PC-3 (cell line): Measurements from ENCODE around the gene KRTAP10-10. TPM values are rescaled to one million over a fixed set of nuclear protein-coding genes. Genes with fewer than 3 reads are reported as not detected.
"Not testable (repeated sequence)": the region's sequence is repeated elsewhere in the genome, so short reads cannot be mapped to it uniquely, and the experiment has no call there.

Experiments used
- ATAC-seq: fragments of 200-7000 bp; cut with Tn5 transposase; 2 replicates; pipeline ENCODE4 v1.9.1; 2020; ENCODE audit warnings: mild to moderate bottlenecking, moderate library complexity
- BruUV-seq: library from RNA; stranded (reverse); fragments of 400-500 nt; replicated peaks from 2 replicates; lab custom pipeline; 2021; lab: Mats Ljungman, UMichigan
- CTCF ChIA-PET: fragments of 300-600 bp; sonication (Branson Sonifier 250); formaldehyde crosslinking; loops from one replicate; lab custom pipeline; 2022; ENCODE audit warnings: antibody characterized with exemption; lab: Charles Lee
- POLR2A ChIA-PET: fragments of 300-600 bp; sonication (Branson Sonifier 250); formaldehyde crosslinking; loops from one replicate; lab custom pipeline; 2022; ENCODE audit warnings: antibody characterized with exemption; ENCODE audit not compliant: unreplicated experiment; lab: Charles Lee
- DNase-seq: peaks from one replicate; pipeline ENCODE4 v3.0.0-alpha.2; 2015
- H2AFZ ChIP-seq: fragments of 300-600 bp; sonication (generic); 2 replicates; pipeline ENCODE4 v1.6.0; 2016; ENCODE audit warnings: antibody characterized with exemption, low read length
- H3F3A ChIP-seq: fragments of 300-600 bp; sonication (generic); one replicate; pipeline ENCODE4 v1.6.0; 2017; ENCODE audit warnings: antibody characterized with exemption, low read length, control low read depth, mild to moderate bottlenecking; ENCODE audit not compliant: unreplicated experiment
- H3K27ac ChIP-seq: fragments of 300-600 bp; sonication (generic); 2 replicates; pipeline ENCODE4 v1.5.1; 2016; ENCODE audit warnings: mild to moderate bottlenecking, low read length
- H3K27me3 ChIP-seq: fragments of 300-600 bp; sonication (generic); 2 replicates; pipeline ENCODE4 v1.6.1; 2016; ENCODE audit warnings: low read length, mixed read lengths
- H3K36me3 ChIP-seq: fragments of 300-600 bp; sonication (generic); 2 replicates; pipeline ENCODE4 v1.6.1; 2016; ENCODE audit warnings: low read depth, mixed run types, low read length, mixed read lengths
- H3K4me1 ChIP-seq: fragments of 300-600 bp; sonication (generic); 2 replicates; pipeline ENCODE4 v1.5.1; 2016; ENCODE audit warnings: low read length; ENCODE audit not compliant: insufficient read depth
- H3K4me2 ChIP-seq: fragments of 300-600 bp; sonication (generic); 2 replicates; pipeline ENCODE4 v1.6.0; 2016; ENCODE audit warnings: low read length
- H3K4me3 ChIP-seq: fragments of 300-600 bp; sonication (generic); 2 replicates; pipeline ENCODE4 v1.5.1; 2016; ENCODE audit warnings: mild to moderate bottlenecking, low read length, mixed read lengths
- H3K79me2 ChIP-seq: fragments of 300-600 bp; sonication (generic); 2 replicates; pipeline ENCODE4 v1.6.1; 2017; ENCODE audit warnings: low read length, mixed read lengths
- H3K9ac ChIP-seq: fragments of 300-600 bp; sonication (generic); 2 replicates; pipeline ENCODE4 v1.6.0; 2016; ENCODE audit warnings: mild to moderate bottlenecking, low read length
- H3K9me2 ChIP-seq: fragments of 300-600 bp; sonication (generic); replicated peaks from 2 replicates; pipeline ENCODE4 v1.6.1; 2016; ENCODE audit warnings: mixed run types, low read length, mixed read lengths
- H3K9me3 ChIP-seq: fragments of 300-600 bp; sonication (generic); 2 replicates; pipeline ENCODE4 v1.6.1; 2016; ENCODE audit warnings: low read length, mixed read lengths
- H4K20me1 ChIP-seq: fragments of 300-600 bp; sonication (generic); 2 replicates; pipeline ENCODE4 v1.6.1; 2016; ENCODE audit warnings: low read length, mixed read lengths
- EZH2 ChIP-seq: fragments of 300-600 bp; sonication (generic); IDR thresholded peaks from one replicate; pipeline ENCODE4 v1.6.1; 2017; ENCODE audit warnings: antibody characterized with exemption, mild to moderate bottlenecking, low read length; ENCODE audit not compliant: unreplicated experiment
- EZH2phosphoT487 ChIP-seq: fragments of 300-600 bp; sonication (generic); IDR thresholded peaks from 2 replicates; pipeline ENCODE4 v1.6.1; 2018; ENCODE audit warnings: mild to moderate bottlenecking, antibody characterized with exemption, low read length, borderline replicate concordance
- intact Hi-C: fragments of 100-400 bp; cut with micrococcal nuclease; formaldehyde crosslinking; loops from 2 replicates; pipeline ENCODE4 v1.9.0; 2023
- total RNA-seq: library from RNA; depleted of rRNA; stranded (reverse); fragments of >200 nt; gene quantifications from 2 replicates; pipeline ENCODE4 v1.2.3, GENCODE V29; 2014
- TF ChIP-seq, protein P1 (sequence below): fragments of 300-600 bp; sonication (generic); conservative IDR thresholded peaks from 2 replicates; pipeline ENCODE4 v1.5.1; 2017; ENCODE audit warnings: antibody characterized with exemption, low read depth, mild to moderate bottlenecking, low read length

Gene KRTAP10-10
- total RNA-seq, 1 experiment from 2014 or later = not detected

DNA sequence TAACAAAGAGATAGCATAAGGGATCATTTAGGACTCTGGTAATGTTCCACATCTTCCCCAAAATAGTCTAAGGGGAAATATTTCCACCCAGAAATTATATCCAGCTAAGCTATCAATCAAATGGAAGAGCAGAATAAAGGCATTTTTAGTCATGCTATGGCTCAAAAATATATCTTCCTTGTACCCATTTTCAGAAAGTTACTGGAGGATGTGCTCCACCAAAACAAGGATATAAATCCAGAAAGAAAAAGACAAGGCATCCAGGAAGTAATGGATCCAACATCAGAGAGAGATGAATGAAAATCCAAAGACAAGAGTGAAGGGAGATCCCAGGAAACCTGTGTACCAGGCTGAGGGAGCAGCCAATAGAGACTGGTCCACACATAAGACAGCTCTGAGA lies 28.0 kb upstream of the KRTAP10-10 start:
- POLR2A ChIA-PET = no interaction called here
- TF ChIP-seq EZH2phosphoT487 (no peak), EZH2 (no peak)
- TF ChIP-seq, protein P1, sequence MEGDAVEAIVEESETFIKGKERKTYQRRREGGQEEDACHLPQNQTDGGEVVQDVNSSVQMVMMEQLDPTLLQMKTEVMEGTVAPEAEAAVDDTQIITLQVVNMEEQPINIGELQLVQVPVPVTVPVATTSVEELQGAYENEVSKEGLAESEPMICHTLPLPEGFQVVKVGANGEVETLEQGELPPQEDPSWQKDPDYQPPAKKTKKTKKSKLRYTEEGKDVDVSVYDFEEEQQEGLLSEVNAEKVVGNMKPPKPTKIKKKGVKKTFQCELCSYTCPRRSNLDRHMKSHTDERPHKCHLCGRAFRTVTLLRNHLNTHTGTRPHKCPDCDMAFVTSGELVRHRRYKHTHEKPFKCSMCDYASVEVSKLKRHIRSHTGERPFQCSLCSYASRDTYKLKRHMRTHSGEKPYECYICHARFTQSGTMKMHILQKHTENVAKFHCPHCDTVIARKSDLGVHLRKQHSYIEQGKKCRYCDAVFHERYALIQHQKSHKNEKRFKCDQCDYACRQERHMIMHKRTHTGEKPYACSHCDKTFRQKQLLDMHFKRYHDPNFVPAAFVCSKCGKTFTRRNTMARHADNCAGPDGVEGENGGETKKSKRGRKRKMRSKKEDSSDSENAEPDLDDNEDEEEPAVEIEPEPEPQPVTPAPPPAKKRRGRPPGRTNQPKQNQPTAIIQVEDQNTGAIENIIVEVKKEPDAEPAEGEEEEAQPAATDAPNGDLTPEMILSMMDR = no peak

DNA sequence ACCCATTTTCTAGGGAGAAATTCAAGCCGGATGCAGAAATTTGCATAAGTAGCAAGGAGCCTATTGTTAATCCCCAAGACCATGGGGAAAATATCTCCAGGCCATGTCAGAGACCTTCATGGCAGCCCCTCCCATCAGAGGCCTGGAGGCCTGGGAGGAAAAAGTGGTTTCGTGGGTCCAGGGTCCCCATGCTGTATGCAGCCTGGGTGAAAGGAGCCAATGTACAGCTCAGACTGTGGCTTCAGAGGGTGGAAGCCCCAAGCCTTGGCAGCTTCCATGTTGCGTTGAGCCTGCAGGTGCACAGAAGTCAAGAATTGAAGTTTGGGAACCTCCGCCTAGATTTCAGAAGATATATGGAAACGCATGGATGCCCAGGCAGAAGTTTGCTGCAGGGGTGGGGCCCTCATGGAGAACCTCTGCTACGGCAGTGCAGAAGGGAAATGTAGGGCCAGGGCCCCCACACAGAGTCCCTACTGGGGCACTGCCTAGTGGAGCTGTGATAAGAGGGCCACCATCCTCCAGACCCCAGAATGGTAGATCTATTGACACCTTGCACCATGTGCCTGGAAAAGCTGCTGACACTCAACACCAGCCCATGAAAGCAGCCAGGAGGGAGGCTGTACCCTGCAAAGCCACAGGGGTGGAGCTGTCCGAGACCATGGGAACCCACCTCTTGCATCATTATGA lies 26.9 kb upstream of the KRTAP10-10 start:
- H3K9me3 ChIP-seq, intact Hi-C loops, H3K36me3 ChIP-seq, H4K20me1 ChIP-seq, H3F3A ChIP-seq, ATAC-seq, BruUV-seq, POLR2A ChIA-PET, H2AFZ ChIP-seq, H3K9me2 ChIP-seq, DNase-seq, H3K27me3 ChIP-seq, H3K4me1 ChIP-seq, H3K27ac ChIP-seq, H3K4me2 ChIP-seq, H3K4me3 ChIP-seq, H3K79me2 ChIP-seq, H3K9ac ChIP-seq, CTCF ChIA-PET: not testable (repeated sequence)

More for the DNA sequence above, 28.0 kb upstream of the KRTAP10-10 start:
- no peaks in the 10 kb centered on the region for H3K9me2 ChIP-seq
- ATAC-seq (no peak), DNase-seq (no peak)
- intact Hi-C loops = no loop called here
- BruUV-seq = no TSS peak
- no peaks in the 10 kb centered on the region for H3K79me2 ChIP-seq
- H3K9ac ChIP-seq = no peak overlapping the region
- H3F3A ChIP-seq = no peaks in the 10 kb centered on the region
- no peaks in the 10 kb centered on the region for H4K20me1 ChIP-seq
- no peak overlapping the region for H3K27ac ChIP-seq
- no peaks in the 10 kb centered on the region for H3K36me3 ChIP-seq
- CTCF ChIA-PET = no interaction called here
- 0 out of 2 replicates have a peak, but pooled peaks cover 3% of the 10 kb centered on the region for H3K9me3 ChIP-seq
- no peaks in the 10 kb centered on the region for H3K27me3 ChIP-seq
- no peak overlapping the region for H2AFZ ChIP-seq
- H3K4me2 ChIP-seq = no peak overlapping the region
- no peak overlapping the region for H3K4me3 ChIP-seq
- H3K4me1 ChIP-seq = no peaks in the 10 kb centered on the region

DNA sequence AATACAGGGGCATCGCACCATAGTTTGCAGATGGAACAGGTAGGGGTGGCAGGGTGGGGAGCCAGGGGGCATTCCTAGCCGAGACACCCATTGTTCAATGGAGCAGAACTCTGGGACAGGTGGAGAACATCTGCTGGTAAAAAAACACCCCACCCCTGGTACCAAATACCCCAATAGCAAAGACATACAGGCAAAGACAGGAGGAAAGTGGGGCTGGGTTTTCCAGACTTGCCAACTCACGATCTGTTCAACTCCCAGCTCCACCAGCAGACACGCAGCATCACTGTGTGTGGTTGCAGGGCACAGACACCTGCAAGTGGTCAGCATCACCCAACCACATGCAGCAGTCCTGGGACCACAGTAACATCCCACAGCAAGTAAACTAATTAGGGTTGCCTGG lies 25.6 kb upstream of the KRTAP10-10 start:
- DNase-seq (no peak), ATAC-seq (no peak)
- Histone ChIP-seq H3K4me1 (no peaks in the 10 kb centered on the region), H3K4me2 (no peak overlapping the region), H3K36me3 (no peaks in the 10 kb centered on the region), H3K27me3 (no peaks in the 10 kb centered on the region), H3K9ac (no peak overlapping the region), H3K9me2 (no peaks in the 10 kb centered on the region), H3K27ac (no peak overlapping the region), H3K4me3 (no peak overlapping the region), H3K79me2 (no peaks in the 10 kb centered on the region), H4K20me1 (no peaks in the 10 kb centered on the region), H2AFZ (no peak overlapping the region), H3K9me3 (0 out of 2 replicates have a peak, but pooled peaks cover 3% of the 10 kb centered on the region), H3F3A (no peaks in the 10 kb centered on the region)
- intact Hi-C loops = no loop called here
- TF ChIP-seq EZH2 = no peak
- no peak for TF ChIP-seq EZH2phosphoT487
- TF ChIP-seq, protein P1 = no peak
- POLR2A ChIA-PET = no interaction called here
- CTCF ChIA-PET = no interaction called here
- BruUV-seq = no TSS peak
